Body of pancreas (tissue), 4 donors: Measurements from ENCODE around the gene HYCC2. TPM values are rescaled to one million over a fixed set of nuclear protein-coding genes. Genes with fewer than 3 reads are reported as not detected.

Source experiments
- ATAC-seq: fragments of 150-250 bp; one replicate; pipeline ENCODE4 v1.9.1; 2016
- DNase-seq, 4 donors: peaks; one replicate each; pipeline ENCODE4 v3.0.0-alpha.2; 2019
- H3K27ac ChIP-seq, 4 donors: fragments of 200-600 bp; sonication (generic); 1 replicate in 3 of 4; 2 replicates in 1 of 4; pipeline versions ENCODE4 v1.5.1 to v1.6.1; 2016 to 2019; ENCODE audit warnings: mild to moderate bottlenecking in 1 of 4, mixed read lengths in 1 of 4, moderate library complexity in 1 of 4
- H3K27me3 ChIP-seq, 2 donors: fragments of 200-600 bp; sonication (generic); one replicate each; pipeline ENCODE4 v1.6.0; 2016; ENCODE audit warnings: mild to moderate bottlenecking in 1 of 2
- H3K36me3 ChIP-seq, 2 donors: fragments of 200-600 bp; sonication (generic); replicated peaks in 1 of 2; 2 replicates each; pipeline ENCODE4 v1.5.1; 2016; ENCODE audit warnings: low read depth in 2 of 2; ENCODE audit not compliant: insufficient read depth in 1 of 2
- H3K4me1 ChIP-seq: fragments of 200-600 bp; sonication (generic); one replicate; pipeline ENCODE4 v1.6.0; 2016
- H3K4me3 ChIP-seq, 2 donors: fragments of 200-600 bp; sonication (generic); 1 replicate in 1 of 2; 2 replicates in 1 of 2; pipeline ENCODE4 v1.5.1; 2016 to 2019
- H3K9me3 ChIP-seq, 3 donors: fragments of 200-600 bp; sonication (generic); 1 replicate in 2 of 3; 2 replicates in 1 of 3; pipeline ENCODE4 v1.5.1; 2016
- POLR2A ChIP-seq, 3 donors: fragments of 450-650 bp; IDR thresholded peaks; one replicate each; pipeline ENCODE4 v1.6.1; 2016; ENCODE audit warnings: antibody characterized with exemption in 3 of 3, mild to moderate bottlenecking in 2 of 3
- WGBS, 2 donors: methylation state at CpG; one replicate each; pipeline ENCODE4 v1.1.5; 2017; 5-methylcytosine and 5-hydroxymethylcytosine counted together
- intact Hi-C: fragments of 100-400 bp; cut with DNase I; formaldehyde crosslinking; loops from one replicate; pipeline ENCODE4 v1.15.1; 2023
- total RNA-seq, 2 donors: library from RNA; depleted of rRNA; stranded (reverse); fragments of >200 nt; gene quantifications; one replicate each; pipeline ENCODE4 v1.1.0, GENCODE V29; 2016
- TF ChIP-seq, protein P1 (sequence below), 7 experiments: fragments of 450-650 bp in 4 of 7; fragments of 200-600 bp in 3 of 7; sonication (generic) in 3 of 7; IDR thresholded peaks; one replicate each; pipeline ENCODE4 v1.5.1; 2016 to 2019; ENCODE audit warnings: antibody characterized with exemption in 7 of 7

The HYCC2 gene
- total RNA-seq, 2 donors from 2014 or later = 9.3 to 24.7 TPM

DNA sequence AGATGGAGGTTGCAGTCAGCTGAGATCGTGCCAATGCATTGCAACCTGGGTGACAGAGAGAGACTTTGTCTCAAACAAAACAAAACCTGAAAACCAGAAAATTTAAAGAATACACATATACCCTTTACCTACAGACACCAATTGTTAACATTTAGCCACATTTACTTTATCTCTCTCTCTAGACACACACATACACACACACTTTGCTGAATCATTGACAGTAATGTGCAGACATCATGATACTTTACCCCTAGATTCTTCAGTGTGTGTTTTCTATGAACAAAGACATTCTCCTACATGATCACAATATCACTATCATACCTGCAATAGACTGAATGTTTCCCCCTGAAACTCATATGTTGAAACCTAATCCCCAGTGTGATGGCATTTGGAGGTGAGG lies 34.3 kb upstream of the HYCC2 start:
- H3K27ac ChIP-seq = no peak overlapping the region
- H3K9me3 ChIP-seq = no peaks in the 10 kb centered on the region
- ATAC-seq = no peak
- intact Hi-C loops = no loop called here
- no peaks in the 10 kb centered on the region for H3K27me3 ChIP-seq
- DNase-seq = no peak
- 91 to 100% methylated on average over 1 of the region's 1 CpG for WGBS, 2 donors
- no peaks in the 10 kb centered on the region for H3K4me1 ChIP-seq
- no peaks in the 10 kb centered on the region for H3K36me3 ChIP-seq
- TF ChIP-seq, protein P1, sequence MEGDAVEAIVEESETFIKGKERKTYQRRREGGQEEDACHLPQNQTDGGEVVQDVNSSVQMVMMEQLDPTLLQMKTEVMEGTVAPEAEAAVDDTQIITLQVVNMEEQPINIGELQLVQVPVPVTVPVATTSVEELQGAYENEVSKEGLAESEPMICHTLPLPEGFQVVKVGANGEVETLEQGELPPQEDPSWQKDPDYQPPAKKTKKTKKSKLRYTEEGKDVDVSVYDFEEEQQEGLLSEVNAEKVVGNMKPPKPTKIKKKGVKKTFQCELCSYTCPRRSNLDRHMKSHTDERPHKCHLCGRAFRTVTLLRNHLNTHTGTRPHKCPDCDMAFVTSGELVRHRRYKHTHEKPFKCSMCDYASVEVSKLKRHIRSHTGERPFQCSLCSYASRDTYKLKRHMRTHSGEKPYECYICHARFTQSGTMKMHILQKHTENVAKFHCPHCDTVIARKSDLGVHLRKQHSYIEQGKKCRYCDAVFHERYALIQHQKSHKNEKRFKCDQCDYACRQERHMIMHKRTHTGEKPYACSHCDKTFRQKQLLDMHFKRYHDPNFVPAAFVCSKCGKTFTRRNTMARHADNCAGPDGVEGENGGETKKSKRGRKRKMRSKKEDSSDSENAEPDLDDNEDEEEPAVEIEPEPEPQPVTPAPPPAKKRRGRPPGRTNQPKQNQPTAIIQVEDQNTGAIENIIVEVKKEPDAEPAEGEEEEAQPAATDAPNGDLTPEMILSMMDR (IDR thresholded peaks at IDR 0.05) = no peak
- TF ChIP-seq POLR2A (IDR thresholded peaks at IDR 0.05) = no peak
- H3K4me3 ChIP-seq = no peak overlapping the region

GRCh38 chr2:201100497-201100896 lies 29.0 kb upstream of the HYCC2 start:
- H3K4me3 ChIP-seq = no peak overlapping the region
- intact Hi-C loops = no loop called here
- no peaks in the 10 kb centered on the region for H3K9me3 ChIP-seq
- H3K4me1 ChIP-seq = no peaks in the 10 kb centered on the region
- H3K27ac ChIP-seq = no peak overlapping the region
- WGBS, 2 donors = 92 to 97% methylated on average over 3 of the region's 3 CpGs
- DNase-seq (no peak), ATAC-seq (no peak)
- no peaks in the 10 kb centered on the region for H3K27me3 ChIP-seq
- H3K36me3 ChIP-seq = no peaks in the 10 kb centered on the region
- TF ChIP-seq, protein P1 (IDR thresholded peaks at IDR 0.05) = no peak
- TF ChIP-seq POLR2A (IDR thresholded peaks at IDR 0.05) = no peak

GRCh38 chr2:201093573-201093972 lies 22.1 kb upstream of the HYCC2 start:
- DNase-seq (no peak), ATAC-seq (no peak)
- no peaks in the 10 kb centered on the region for H3K27me3 ChIP-seq
- H3K4me3 ChIP-seq = no peak overlapping the region
- 92 to 97% methylated on average over 5 of the region's 5 CpGs for WGBS, 2 donors
- intact Hi-C loops = no loop called here
- H3K9me3 ChIP-seq = no peaks in the 10 kb centered on the region
- H3K4me1 ChIP-seq = no peaks in the 10 kb centered on the region
- H3K27ac ChIP-seq = no peak overlapping the region
- TF ChIP-seq POLR2A (IDR thresholded peaks at IDR 0.05) = no peak
- TF ChIP-seq, protein P1 (IDR thresholded peaks at IDR 0.05) = no peak
- no peaks in the 10 kb centered on the region for H3K36me3 ChIP-seq

DNA sequence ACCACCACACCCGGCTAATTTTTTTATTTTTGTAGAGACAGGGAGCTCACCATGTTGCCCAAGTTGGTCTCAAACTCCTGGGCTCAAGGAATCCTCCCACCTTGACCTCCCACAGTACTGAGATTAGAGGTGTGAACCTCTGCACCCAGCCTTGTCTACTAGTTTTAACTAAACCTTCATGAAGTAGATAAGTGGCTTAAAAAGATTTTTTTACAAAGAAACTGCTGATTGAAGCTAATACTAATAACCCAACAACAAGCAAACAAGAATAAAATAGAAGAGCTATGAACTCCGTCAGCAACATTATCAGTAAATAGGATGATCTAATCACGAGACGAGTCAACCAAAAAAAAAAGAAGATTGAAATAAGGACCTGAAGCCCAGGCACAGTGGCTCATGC lies 19.1 kb upstream of the HYCC2 start:
- Histone ChIP-seq H3K27ac (no peak overlapping the region), H3K9me3 (no peaks in the 10 kb centered on the region), H3K4me1 (no peaks in the 10 kb centered on the region), H3K27me3 (no peaks in the 10 kb centered on the region), H3K4me3 (no peak overlapping the region), H3K36me3 (no peaks in the 10 kb centered on the region)
- TF ChIP-seq, protein P1 (IDR thresholded peaks at IDR 0.05) = no peak
- no peak for TF ChIP-seq POLR2A (IDR thresholded peaks at IDR 0.05)
- no peak for ATAC-seq
- WGBS, 2 donors = 82% methylated on average over 3 to 4 of the region's 4 CpGs
- no peak for DNase-seq
- intact Hi-C loops = no loop called here

DNA sequence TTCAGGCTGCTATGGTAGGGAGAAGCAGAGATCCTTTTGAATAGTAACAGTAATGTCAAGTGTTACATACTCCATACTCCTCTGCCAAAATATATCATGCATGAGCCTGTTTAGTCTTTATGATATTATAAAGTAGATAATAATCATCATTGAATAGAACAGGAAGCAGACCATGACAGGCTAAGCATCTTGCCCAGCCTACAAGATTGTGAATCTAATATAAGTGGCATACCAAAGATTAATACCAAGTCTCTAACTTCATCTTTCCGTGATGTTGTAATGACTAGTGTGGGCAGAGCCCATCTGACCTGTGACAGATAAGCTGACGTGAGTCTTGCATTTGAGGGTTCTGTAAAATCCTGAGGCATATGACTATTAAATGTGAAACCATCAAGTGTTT lies 13.4 kb upstream of the HYCC2 start:
- H3K9me3 ChIP-seq = no peaks in the 10 kb centered on the region
- intact Hi-C loops = no loop called here
- DNase-seq = no peak
- H3K4me1 ChIP-seq = no peaks in the 10 kb centered on the region
- H3K27me3 ChIP-seq = no peaks in the 10 kb centered on the region
- no peak for ATAC-seq
- 78 to 85% methylated on average over 2 of the region's 2 CpGs for WGBS, 2 donors
- no peak overlapping the region for H3K27ac ChIP-seq
- H3K4me3 ChIP-seq = no peak overlapping the region
- no peaks in the 10 kb centered on the region for H3K36me3 ChIP-seq
- TF ChIP-seq POLR2A (IDR thresholded peaks at IDR 0.05) = no peak
- TF ChIP-seq, protein P1 (IDR thresholded peaks at IDR 0.05) = no peak
